Glomerular visceral epithelial cell (primary cell): ENCODE measurements around the gene PNLIPRP1.
A peak's percentile ranks its signal among the peaks of the same experiment; 100 is the strongest.

Source experiments
- DNase-seq: peaks from one replicate; pipeline ENCODE4 v3.0.0-alpha.2; 2016; ENCODE audit errors: extremely low spot score

Gene PNLIPRP1

DNA sequence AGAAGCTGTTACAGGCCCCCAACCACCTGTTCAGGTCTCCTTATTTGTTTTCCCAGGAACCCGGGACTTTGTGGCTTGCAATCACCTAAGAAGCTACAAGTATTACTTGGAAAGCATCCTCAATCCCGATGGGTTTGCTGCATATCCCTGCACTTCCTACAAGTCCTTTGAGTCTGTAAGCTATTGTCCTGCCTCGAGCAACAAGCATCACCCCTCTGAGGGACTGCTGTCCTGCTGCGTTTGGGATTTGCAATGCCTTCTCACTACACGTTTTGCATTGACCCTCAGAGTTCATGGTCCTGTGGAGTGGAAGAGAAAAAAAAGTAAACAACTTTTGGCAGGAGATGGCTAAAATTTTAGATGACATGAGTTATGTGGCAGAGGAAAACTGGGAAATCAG is 9.2 kb downstream of the PNLIPRP1 start:
- DNase-seq: no peak

DNA sequence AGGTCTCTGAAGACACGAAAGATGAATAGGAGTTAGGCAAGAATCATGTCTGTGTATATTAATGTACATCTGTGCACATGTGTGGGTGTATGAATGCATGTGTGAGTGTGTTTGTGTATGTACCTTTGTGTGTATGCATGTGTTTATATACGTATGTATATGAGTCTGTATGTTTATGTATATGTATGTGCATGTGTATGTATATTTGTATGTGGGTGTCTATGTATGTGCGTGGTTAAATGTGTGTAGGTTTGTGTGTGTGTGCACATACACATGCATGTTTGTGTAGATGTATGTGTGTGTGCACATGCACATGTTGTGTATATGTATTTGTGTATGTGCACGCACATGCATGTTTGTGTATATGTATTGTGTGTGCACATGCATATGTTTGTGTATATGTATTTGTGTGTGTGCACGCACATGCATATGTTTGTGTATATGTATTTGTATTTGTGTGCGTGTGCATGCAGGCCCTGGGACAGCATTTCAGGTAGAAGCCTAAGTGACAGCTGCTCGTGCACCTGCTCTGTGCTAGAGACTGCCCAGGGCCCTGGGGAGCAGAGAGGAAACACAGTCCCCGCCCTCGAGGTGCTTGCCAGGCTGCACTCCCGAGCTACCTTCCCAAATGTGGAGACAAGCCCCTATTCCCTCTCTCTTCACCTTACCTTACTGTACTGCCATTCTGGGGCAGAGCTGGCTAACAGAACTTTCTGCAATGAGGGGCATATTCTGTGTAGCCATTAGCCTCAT is 12.1 kb downstream of the PNLIPRP1 start:
- no peak for DNase-seq

DNA sequence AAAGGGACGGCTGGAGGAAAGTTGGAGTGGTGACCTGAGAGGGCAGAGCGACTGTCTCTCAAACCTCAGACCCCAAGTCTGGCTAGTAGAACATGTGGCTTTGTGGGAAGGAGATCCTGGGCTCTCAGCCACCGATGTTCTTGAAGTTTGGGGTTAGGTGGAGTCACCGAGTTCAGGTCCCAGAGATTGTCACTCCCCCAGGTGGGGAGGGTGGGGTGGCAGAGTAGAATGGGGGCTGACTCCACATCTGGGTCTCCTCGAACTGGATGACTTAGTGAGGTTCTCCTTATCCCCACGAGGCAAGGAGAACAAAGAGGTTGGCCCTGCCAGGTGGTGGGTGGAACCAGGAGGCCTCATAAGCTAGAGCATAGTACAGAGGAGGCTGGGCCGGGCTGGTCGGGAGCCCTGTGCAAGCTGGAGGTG is 15.3 kb downstream of the PNLIPRP1 start:
- no peak for DNase-seq

DNA sequence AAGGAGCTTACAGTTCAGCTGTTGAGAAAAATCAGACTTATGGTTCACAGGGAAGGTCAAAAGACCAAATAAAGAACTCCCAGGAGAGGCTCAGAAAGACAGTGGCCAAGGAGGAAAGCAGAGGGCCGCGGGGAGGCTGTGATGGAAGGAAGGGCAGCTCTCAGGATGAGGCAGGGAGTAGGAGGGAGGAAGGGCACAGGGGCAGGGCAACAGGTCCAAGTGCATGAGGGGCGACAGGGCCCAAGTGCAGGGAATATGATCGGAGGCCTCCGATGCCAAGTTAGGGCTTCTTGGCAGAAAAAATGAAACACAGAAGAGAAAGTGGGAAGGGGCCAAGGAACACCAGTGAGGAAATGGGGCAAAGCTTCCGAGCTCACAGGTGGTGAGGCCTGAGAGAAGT is 16.6 kb downstream of the PNLIPRP1 start:
- DNase-seq: no peak

DNA sequence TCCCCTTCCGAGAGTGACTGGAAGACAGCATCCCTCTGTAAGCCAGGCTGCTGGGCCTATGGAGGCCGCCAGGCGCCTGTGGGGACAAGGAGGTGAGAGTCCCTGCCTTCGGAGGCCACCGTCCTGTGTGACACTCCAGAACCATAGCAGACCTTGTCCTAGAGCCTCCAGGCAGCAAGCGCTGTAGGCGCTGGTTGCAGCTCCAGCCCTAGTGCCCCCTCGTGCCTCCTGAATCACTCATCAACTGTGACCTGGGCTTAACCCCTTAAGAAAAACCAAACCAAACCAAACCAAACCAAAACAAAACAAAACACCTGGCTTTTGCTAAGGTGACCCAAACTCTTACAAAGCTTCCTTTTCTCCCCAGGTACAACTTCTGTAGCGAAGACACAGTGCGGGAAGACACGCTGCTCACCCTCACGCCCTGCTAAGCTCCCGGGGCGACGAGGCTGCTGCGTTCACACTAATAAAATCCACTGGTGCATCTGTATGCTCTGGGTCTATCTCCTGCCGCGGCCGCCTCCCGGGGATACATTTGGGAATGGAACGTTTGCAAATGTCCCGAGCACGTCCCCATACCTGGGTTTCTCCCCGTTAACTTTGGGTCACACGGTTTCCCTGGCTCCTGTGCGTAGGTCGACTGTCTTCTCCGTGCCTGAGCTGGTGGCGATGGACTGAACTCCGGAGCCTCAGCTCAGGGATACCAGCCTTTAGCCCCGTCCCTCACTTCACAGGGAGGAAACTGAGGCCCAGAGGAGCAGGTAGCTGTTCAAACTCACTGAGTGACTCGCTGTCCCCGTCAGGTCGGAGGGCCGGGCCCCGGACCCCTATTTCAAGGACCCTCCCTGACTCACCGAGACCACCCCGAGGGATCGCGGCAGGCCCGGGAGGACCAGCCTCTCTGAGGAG is 18.2 kb downstream of the PNLIPRP1 start:
- DNase-seq: no peak

DNA sequence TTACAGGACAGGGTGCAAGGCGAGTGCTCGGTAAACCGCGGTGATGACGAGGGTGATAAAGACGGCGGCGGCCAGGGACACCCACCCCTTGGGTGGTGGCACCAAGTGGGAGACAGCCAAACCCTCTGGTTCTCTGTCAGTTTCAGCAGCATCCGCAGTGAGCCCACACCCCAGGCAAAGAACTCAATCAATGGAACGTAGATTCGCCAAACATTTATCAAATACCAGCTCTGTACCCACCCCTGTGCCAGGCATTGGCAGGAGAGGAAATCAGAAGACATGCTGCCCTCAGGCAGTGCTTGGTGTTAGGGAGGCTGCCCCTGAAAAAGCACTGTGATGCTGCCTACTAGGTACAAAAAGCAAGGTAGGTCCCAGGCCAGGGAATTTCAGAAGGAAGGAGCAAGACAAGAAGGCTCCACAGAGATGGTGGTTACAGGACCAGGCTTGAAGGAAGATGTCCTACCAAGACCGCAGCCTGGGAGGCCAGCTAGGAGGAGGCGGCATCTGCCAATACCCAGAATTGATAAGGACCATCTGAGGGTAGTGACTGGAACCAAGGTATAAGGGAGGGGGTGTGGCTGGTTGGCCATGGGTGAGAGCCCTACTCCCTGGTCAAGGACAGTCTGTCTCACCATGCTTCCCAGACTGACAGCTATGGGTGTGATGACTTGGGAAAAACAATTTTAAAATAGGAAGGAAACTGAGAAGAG is 19.8 kb downstream of the PNLIPRP1 start:
- DNase-seq: no peak

DNA sequence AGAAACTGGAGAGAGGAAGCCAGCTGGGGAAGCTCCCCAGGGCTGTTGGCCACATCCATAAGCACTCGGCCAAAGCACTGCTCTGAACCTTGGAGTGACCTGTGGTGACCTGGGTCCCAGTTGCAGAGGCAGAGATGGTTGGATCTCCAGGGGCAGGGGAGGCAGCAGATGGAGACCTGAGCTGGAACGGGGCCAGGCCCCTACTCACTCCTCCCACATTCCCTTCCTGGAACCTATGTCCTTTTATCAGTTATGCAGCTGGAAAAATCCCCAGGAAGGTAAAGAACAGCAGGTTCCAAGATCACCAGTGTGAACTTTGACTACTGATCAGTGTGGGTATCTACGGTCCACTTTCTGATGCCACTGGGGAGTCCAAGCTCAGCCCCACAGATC is 20.4 kb downstream of the PNLIPRP1 start:
- DNase-seq: no peak

DNA sequence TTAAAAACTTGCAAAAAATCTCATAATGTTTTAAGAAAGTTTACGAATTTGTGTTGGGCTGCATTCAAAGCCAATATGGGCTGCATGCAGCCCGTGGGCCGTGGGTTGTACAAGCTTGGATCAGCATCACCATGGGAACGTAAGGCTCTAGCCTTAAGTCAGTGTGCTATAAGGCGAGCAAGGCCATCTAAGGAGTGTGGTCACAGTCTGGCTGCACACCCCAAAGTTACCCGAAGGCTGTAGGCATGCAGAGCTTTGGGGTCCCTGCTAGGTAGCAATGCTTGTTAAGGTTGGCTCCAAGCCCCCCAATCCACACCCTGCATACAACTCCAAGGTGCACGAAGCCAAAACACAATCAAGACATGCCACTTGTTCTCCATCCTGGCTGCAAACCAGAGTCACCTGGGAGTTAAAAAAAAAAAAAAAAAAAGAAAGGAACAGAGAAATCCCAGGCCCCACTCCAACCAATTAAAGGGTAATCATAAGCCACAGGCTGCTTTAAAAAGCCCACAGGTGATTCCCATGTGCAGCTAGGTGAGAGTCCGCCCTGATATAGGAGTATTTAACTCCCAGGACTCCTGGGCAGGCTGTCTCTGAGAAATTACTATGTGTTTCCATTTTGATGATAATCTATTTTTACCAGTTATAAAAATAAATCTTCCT is 21.5 kb downstream of the PNLIPRP1 start:
- DNase-seq: no peak

DNA sequence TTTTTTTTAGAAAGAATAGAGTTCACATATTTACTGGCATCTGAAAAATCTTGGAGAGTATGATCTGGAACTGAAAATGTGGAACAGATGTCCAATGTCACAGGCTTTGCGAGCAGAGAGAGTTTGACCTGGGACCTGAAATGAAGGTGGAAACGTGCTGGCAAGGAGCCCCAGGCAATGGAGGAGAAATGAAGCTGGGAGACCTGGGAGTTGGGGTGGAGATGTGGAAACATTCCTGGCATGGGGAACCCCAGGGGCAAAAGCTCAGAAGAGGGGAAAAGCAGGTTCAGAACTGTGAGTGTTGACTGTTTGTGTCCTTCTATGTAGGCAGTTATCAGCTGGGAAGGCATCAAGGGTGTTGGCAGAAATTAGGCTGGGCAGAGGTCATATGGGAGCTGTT is 22.7 kb downstream of the PNLIPRP1 start:
- DNase-seq: no peak

DNA sequence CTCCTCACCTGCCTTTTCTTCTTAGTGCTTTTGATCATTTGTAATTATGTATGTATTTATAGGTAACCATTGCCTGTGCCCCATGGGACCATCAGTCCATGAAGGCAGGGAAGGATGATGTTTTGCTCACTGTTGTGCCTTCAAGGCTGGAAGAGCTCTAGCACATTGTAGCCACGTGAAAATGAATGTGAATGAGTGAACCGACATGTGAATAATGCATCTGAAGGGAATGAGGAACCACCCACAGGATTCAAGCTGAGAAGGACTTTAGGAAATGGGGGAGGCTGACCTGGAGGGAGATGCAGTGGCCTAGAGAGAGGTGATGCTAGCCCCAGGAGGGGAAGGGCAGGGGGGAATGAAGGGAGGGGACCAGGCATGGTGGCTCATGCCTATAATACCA is 24.0 kb downstream of the PNLIPRP1 start:
- DNase-seq: no peak

DNA sequence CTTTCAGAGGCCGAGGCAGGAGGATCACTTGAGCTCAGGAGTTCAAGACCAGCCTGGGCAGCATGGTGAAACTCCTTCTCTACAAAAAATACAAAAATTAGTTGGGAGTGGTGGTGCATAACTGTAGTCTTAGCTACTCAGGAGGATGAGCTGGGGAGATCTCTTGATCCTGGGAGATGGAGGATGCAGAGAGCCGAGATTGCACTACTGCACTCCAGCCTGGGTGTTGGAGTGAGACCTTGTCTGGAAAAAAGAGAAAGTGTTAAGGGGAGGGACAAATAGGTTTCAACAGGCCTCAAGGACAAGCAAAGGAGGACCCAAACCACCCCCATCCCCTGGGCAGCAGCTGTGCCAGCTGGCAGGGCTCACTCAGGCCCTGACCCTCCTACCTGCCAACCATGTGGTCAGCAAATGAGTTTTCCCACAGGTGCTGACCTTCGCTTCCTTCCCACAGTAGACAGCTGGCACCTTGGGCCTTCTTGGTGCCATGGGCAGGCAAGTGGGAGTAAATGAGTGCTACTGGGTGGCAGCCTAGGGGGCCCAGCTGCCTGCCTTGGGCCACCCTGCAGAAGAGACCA is 24.5 kb downstream of the PNLIPRP1 start:
- no peak for DNase-seq

DNA sequence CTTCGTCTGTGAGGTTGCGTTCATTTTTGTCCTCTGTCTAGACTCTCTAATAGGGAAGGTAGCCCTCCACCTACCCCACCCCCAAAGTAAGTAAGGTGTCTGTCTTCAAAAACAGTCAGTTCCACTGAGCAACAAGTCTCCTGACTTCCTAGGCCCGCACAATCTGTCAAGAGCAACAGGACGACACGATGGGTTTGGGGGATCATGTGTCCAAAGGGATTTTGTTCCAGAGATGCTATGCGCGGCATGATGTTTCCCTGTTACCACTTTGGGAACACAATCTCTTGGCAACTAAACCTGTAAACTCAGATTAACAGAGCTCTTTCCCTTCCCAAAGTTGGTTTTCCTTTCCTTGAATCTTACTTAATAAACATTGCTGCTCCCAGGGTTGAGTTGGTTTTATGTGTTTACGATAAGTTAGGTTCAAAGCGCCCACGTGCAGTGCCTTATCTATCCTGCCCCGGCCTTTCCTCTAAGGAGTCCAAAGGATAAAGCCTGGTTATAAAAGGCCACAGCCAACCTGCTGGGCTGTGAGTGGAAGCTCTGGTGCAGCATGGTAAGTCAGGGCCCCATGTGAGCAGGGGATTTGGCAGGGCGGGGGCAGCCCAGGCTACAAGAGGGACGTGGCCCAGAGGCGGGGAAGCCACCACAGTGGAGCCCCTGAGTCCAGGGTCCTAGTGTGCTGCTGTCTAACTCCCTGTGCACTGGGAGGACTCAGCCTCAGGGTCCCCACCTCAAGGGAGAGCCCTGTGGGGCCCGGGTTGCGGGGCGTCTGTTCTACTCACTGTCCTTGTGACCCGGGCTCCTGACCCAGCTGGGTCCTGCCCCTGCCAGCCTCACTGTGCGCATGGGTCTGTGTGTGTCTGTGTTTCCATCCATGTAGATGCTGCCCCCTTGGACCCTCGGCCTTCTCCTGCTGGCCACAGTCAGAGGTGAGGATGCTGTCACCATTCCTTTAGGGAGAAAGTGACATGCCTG is 30.0 kb downstream of the PNLIPRP1 start, which contains the start of gene PNLIPRP2:
PNLIPRP2 (plus strand) TSS at position 531 of the 978 bp plus-strand sequence.
- no peak for DNase-seq

DNA sequence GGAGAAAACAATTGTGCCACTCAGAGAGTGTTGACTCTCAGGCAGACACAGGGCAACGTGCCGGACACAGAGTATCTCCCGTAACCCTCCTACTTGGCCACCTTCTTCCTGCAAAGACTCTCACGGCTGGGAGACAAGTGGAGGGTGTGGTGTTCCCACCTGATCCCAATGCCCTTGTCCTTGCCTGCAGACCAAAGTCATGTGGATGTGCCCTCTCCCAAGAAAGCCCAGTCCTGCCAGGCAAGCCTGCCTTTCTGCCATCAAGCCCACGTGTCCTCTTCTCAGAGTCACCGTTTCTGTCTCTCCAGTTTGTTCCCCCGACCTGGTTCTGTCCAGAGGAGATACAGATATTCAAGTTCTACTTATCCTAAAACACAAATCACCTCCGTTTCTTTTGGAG is 30.7 kb downstream of the PNLIPRP1 start:
- DNase-seq: no peak

DNA sequence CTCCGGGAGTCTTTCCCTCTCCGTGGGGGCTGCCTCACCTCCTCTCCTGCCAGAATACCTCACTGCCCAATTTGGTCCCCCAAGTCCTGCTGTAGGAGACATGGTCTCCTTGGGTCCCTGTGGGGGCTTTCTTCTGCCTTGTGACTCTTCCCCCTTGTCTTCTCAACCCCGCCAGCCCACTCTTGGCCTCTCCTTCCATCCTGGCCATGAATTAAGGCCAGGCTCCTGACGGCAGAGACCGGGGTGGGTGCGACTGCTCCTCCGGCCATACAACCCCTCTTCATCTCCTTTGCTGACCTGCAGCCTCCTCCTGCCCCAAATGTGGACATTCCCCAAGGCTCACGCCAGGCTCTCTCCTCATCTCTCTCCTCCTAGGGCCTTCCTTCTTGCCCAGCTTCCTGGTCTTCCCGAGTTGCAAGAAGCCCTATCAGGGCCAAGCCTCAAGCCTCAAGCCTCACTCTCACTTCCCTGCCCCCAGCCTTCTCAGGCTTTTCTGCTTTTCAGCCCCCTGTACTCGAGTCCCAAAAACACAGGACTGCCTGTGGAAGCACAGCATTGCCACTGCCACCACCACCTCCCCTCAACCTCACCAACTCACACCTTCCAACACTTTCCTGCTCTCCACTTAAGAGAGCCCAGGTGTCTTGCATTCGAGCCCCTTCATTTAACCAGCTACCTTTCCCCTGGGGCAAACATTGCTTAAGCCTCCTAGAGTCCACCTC is 31.3 kb downstream of the PNLIPRP1 start:
- no peak for DNase-seq

DNA sequence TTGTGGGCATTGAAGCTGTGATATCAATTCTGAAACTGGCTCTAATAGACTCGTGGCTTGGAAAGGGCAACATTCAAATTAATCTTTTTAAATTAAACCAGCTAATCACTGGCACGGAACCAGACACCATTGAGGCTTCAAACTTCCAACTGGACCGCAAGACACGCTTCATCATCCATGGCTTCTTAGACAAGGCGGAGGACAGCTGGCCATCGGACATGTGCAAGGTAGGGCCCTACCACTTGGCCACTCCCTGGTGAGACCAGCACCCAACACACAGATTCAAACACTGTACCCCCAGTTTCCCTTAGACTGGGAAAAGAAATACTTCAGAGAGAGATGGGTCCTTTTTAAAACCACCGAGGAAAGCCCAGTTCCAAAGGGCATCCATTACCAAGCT is 35.1 kb downstream of the PNLIPRP1 start:
- DNase-seq: no peak

DNA sequence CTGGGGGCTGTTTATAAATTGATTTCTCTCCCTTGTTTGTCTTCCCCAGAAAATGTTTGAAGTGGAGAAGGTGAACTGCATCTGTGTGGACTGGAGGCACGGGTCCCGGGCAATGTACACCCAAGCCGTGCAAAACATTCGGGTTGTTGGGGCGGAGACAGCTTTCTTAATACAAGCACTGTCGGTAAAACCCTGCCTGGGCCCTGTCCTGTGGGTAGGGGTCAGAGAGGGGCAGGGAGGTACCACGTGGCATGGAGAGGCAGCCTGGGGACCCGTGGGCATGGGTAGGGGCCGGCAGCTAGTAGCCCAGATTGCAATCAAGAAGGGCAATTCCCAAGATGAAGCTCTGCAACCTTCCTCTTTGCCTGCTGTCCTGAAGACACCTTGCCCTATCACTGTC is 36.1 kb downstream of the PNLIPRP1 start:
- DNase-seq: no peak

DNA sequence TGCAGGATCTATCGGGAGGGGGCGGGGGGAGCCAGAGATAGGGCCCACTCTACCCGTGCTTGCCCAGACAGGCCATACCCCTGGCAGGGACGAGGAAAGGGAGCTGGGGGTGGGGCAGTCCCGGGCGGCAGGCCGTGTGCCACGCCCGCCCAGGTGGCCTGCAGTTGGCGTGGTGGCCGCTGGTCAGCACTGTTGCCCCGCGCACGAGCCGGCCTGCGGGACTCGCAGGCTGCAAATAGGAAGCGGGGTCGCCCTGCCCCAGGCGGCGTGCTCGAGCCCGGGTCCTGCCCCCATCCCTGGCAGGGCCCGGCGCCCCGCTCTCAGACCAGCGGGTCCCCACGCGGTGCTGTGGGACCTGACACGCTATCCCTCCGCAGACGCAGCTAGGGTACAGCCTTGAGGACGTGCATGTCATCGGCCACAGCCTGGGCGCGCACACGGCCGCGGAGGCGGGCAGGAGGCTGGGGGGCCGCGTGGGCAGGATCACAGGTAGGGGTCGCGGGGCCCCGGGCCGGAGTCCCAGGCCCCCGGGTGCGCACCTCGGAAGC is 36.7 kb downstream of the PNLIPRP1 start:
- DNase-seq: peak; percentile 45

DNA sequence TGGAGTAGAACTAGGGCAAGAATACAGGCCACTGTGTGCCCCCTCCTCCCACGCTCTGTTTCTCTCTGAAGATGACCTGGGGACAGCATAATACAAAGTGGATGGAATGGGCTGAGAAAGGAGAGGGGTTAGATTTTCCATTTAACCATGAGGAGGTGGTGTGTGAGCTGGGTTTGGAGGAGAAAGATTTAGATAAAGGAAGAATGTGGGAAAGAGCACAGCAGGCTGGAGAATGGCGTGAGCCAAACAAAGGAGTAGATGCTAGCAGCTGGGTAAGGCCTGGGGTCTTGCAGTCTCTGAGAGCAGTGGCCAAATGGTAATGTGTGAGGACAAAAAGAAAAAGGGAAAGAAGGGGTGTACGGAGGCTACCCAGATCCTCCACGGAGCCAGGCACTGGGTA is 38.6 kb downstream of the PNLIPRP1 start:
- no peak for DNase-seq

DNA sequence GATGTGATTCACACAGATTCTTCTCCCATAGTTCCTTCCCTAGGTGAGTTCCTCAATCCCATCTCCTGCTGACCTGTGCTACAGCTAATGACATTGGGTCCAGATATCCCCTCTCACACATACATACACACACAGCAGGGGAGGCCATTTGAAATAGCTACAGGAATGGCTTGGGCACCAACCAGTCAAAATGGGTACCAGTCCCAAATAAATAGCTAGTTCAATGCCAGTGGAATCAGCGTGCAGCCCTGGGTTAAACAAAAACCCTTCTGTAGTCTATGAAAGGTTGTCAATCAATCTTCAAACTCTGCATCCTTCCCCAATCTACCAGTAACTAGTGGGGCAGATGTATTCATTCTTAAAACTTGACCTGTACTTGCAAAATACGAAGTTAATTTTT is 39.3 kb downstream of the PNLIPRP1 start:
- DNase-seq: no peak
